SH-SY5Y (cell line): ENCODE measurements around the gene LTF.

Source experiments
- GATA2 ChIP-seq: IDR thresholded peaks from 2 replicates; pipeline ENCODE4 v1.6.1; 2011; ENCODE audit warnings: mild to moderate bottlenecking, low read depth, low read length
- GATA3 ChIP-seq: IDR thresholded peaks from 2 replicates; pipeline ENCODE4 v1.6.1; 2011; ENCODE audit warnings: low read depth, mild to moderate bottlenecking, low read length, moderate library complexity

DNA sequence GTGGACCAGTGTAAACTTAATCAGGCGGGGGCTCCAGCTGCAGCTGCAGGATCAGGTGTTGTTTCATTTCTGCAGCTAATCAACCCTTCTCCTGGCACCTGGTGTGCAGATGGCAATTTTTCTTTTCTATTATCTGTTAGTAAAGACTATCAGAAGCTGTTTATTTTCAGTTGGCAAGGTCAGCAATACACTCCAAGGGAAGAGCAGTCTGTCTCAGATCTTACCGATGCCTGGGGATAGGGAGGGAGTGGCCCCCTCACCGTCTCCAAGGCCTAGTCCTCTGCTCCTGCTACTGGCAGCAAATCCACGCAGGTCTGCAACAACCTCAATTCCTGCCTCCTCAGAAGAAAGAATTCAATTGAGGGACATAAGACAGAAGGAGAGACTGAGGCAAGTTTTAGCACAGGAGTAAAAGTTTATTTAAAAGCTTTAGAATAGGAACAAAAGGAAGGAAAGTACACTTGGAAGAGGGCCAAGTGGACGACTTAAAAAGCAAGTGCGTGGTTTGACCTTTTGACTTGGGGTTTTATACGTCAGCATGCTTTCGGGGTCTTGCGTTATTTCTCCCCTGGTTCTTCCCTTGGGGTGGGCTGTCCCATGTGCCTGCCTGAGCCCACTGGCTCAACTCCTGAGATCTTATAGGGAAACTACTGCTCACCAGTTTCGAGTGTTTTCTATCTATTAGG is 48.4 kb downstream of the LTF start:
- no peak for TF ChIP-seq GATA2
- TF ChIP-seq GATA3 = no peak
